ENCODE results near the gene OR4K14.

GRCh38 chr14:20048202-20048601, 29.1 kb upstream of the OR4K14 start:
- TF ChIP-seq POLR2A (IDR thresholded peaks at IDR 0.05; ENCODE audit: low read length) (no peak), GATA1 (IDR thresholded peaks at IDR 0.05; ENCODE audit: low read depth, low read length) (no peak)
